MCF 10A (cell line): ENCODE results near the gene SNX19. TPM values are rescaled to one million over a fixed set of nuclear protein-coding genes. Genes with fewer than 3 reads are reported as not detected.
A peak's percentile ranks its signal among the peaks of the same experiment; 100 is the strongest.

Experiments
- BruUV-seq: library from RNA; stranded (reverse); fragments of 400-500 nt; replicated peaks from 2 replicates; lab custom pipeline; 2021; lab: Mats Ljungman, UMichigan
- CTCF ChIA-PET: fragments of 300-600 bp; sonication (Branson Sonifier 250); formaldehyde crosslinking; extraction: SDS; loops from one replicate; lab custom pipeline; 2021; ENCODE audit warnings: antibody characterized with exemption, inconsistent platforms; lab: Yijun Ruan, JAX
- POLR2A ChIA-PET: fragments of 300-600, 350-650 bp; sonication (Branson Sonifier 250); formaldehyde crosslinking; extraction: SDS; loops from one replicate; lab custom pipeline; 2020; ENCODE audit warnings: antibody characterized with exemption, inconsistent platforms; lab: Yijun Ruan, JAX
- DNase-seq: peaks from one replicate; pipeline ENCODE4 v3.0.0-alpha.2; 2018; ENCODE audit not compliant: unreplicated experiment
- H3K27ac Mint-ChIP-seq: one replicate; pipeline ENCODE4 v1.8.0; 2022; ENCODE audit warnings: mild to moderate bottlenecking, low read depth, mixed read lengths; ENCODE audit not compliant: unreplicated experiment
- H3K27me3 Mint-ChIP-seq: one replicate; pipeline ENCODE4 v1.8.0; 2022; ENCODE audit warnings: mixed read lengths; ENCODE audit not compliant: insufficient read depth, unreplicated experiment
- H3K36me3 Mint-ChIP-seq: one replicate; pipeline ENCODE4 v1.8.0; 2022; ENCODE audit warnings: mild to moderate bottlenecking, moderate library complexity, mixed read lengths; ENCODE audit not compliant: insufficient read depth, unreplicated experiment
- H3K4me1 Mint-ChIP-seq: one replicate; pipeline ENCODE4 v1.8.0; 2022; ENCODE audit warnings: mixed read lengths; ENCODE audit not compliant: insufficient read depth, unreplicated experiment
- H3K4me3 Mint-ChIP-seq: one replicate; pipeline ENCODE4 v1.8.0; 2022; ENCODE audit warnings: mild to moderate bottlenecking, moderate library complexity, mixed read lengths; ENCODE audit not compliant: unreplicated experiment
- H3K9me3 Mint-ChIP-seq: one replicate; pipeline ENCODE4 v1.8.0; 2022; ENCODE audit warnings: mixed read lengths; ENCODE audit not compliant: unreplicated experiment
- CTCF ChIP-seq: fragments of 200-600 bp; IDR thresholded peaks from one replicate; pipeline ENCODE4 v1.8.0; 2022; ENCODE audit warnings: antibody characterized with exemption, mild to moderate bottlenecking; ENCODE audit not compliant: unreplicated experiment
- intact Hi-C: fragments of 100-400 bp; cut with micrococcal nuclease; formaldehyde crosslinking; loops from 2 replicates; pipeline ENCODE4 v1.14.1; 2022
- total RNA-seq: library from RNA; stranded (reverse); gene quantifications from 2 replicates; pipeline ENCODE4 v1.2.3, GENCODE V29; 2022

The SNX19 gene
- total RNA-seq, 1 experiment from 2014 or later, result 53.5 TPM

- no peak overlapping the region for H3K4me3 Mint-ChIP-seq
- peaks cover 9% of the 10 kb centered on the region for H3K4me1 Mint-ChIP-seq
- no peaks in the 10 kb centered on the region for H3K9me3 Mint-ChIP-seq
- peaks cover 59% of the 10 kb centered on the region for H3K36me3 Mint-ChIP-seq
- TF ChIP-seq CTCF, result no peak
- no peak for DNase-seq
- POLR2A ChIA-PET, result interaction anchor here (1.7 to 1.8 kb wide), 2 partner anchors 10 to 441 kb away, joined by 5 to 7 read pairs; no protein-coding TSS in a partner anchor
- intact Hi-C loops, result no loop called here
- BruUV-seq, result no TSS peak
- peak overlapping the region; percentile 19 for H3K27ac Mint-ChIP-seq
- CTCF ChIA-PET, result interaction anchor here (0.6 to 40.3 kb wide), 4 partner anchors 10 to 888 kb away, joined by 3 to 1064 read pairs (median 47); partner anchors contain the start of genes ADAMTS15 and ADAMTS8
- no peaks in the 10 kb centered on the region for H3K27me3 Mint-ChIP-seq
These were observed 44.2 kb downstream of the SNX19 start for GRCh38 chr11:130872102-130872501.

GRCh38 chr11:130871616-130872015 is 44.7 kb downstream of the SNX19 start:
- no peak overlapping the region for H3K4me3 Mint-ChIP-seq
- no peaks in the 10 kb centered on the region for H3K27me3 Mint-ChIP-seq
- ChIA-PET POLR2A (interaction anchor here (1.7 to 1.8 kb wide), 2 partner anchors 9 to 441 kb away, joined by 5 to 7 read pairs; no protein-coding TSS in a partner anchor), CTCF (interaction anchor here (0.6 to 40.3 kb wide), 6 partner anchors 9 to 887 kb away, joined by 3 to 1064 read pairs (median 25); partner anchors contain the start of genes ADAMTS15 and ADAMTS8)
- peaks cover 54% of the 10 kb centered on the region for H3K36me3 Mint-ChIP-seq
- H3K27ac Mint-ChIP-seq, result peak overlapping the region; percentile 35
- peak; percentile 29 for DNase-seq
- no TSS peak for BruUV-seq
- peaks cover 9% of the 10 kb centered on the region for H3K4me1 Mint-ChIP-seq
- H3K9me3 Mint-ChIP-seq, result no peaks in the 10 kb centered on the region
- intact Hi-C loops, result no loop called here
- no peak for TF ChIP-seq CTCF

- CTCF ChIA-PET, result interaction anchor here (0.9 to 40.3 kb wide), 5 partner anchors 9 to 433 kb away, joined by 3 to 1064 read pairs (median 11); partner anchors contain the start of genes ADAMTS15 and ADAMTS8
- Mint-ChIP-seq H3K4me3 (no peak overlapping the region), H3K27me3 (no peaks in the 10 kb centered on the region), H3K9me3 (no peaks in the 10 kb centered on the region), H3K4me1 (peaks cover 9% of the 10 kb centered on the region), H3K27ac (no peak overlapping the region), H3K36me3 (peaks cover 30% of the 10 kb centered on the region)
- no peak for TF ChIP-seq CTCF
- POLR2A ChIA-PET, result interaction anchor here (0.7 to 1.1 kb wide), 2 partner anchors 10 to 434 kb away, joined by 5 to 6 read pairs; no protein-coding TSS in a partner anchor
- DNase-seq, result no peak
- no TSS peak for BruUV-seq
- intact Hi-C loops, result no loop called here
These were observed 47.4 kb downstream of the SNX19 start for GRCh38 chr11:130868721-130869390.

- no peak for DNase-seq
- Mint-ChIP-seq H3K4me3 (no peak overlapping the region), H3K9me3 (no peaks in the 10 kb centered on the region), H3K4me1 (peaks cover 9% of the 10 kb centered on the region), H3K27ac (no peak overlapping the region), H3K27me3 (no peaks in the 10 kb centered on the region), H3K36me3 (peaks cover 24% of the 10 kb centered on the region)
- ChIA-PET CTCF (interaction anchor here (0.7 to 40.3 kb wide), 7 partner anchors 8 to 478 kb away, joined by 3 to 1064 read pairs (median 7); partner anchors contain the start of genes ADAMTS15 and ADAMTS8), POLR2A (interaction anchor here (0.7 to 1.2 kb wide), 2 partner anchors 8 to 434 kb away, joined by 5 read pairs; no protein-coding TSS in a partner anchor)
- BruUV-seq, result no TSS peak
- no peak for TF ChIP-seq CTCF
- intact Hi-C loops, result no loop called here
These were observed 48.1 kb downstream of the SNX19 start for GRCh38 chr11:130868086-130868710.
